Measurements from ENCODE around the gene FUT1. TPM values are rescaled to one million over a fixed set of nuclear protein-coding genes. Genes with fewer than 3 reads are reported as not detected.
A peak's percentile ranks its signal among the peaks of the same experiment; 100 is the strongest.

FUT1 gene
- total and polyA plus RNA-seq, 10 of the 15 experiments (the other 5 are each of a cell fraction or from before 2014, with no cell fraction given), result 0.01 TPM; not detected in 9

DNA sequence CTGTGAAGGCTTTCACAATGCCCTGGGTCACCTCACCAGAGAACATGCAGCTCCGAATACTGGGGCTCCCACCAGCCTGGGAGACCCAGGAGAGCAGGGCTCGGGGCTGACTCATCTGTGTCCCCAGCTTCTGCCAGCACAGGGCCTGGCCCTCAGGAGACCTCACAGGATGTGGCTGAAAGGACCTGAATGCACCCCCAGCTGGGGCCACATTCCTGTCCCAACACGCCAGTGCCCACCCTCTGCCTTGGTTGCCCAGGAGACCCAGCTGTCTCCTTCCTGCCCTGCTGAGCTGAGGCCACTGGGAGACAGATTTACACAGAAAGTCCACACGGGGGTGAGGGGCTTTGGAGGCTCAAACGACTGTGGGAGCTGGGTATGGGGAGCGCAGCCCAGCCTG, 46.5 kb upstream of the FUT1 start:
- Histone ChIP-seq H3K79me2 (ENCODE audit: control insufficient read depth, insufficient read depth, low read length) (no peaks in the 10 kb centered on the region), H3K36me3 (ENCODE audit: control insufficient read depth in 2 of 2, insufficient read depth in 2 of 2, low read length in 1 of 2) (no peaks in the 10 kb centered on the region; a peak in 1 of 4 replicates), H3K9ac (ENCODE audit: control insufficient read depth, insufficient read depth, low read length) (no peak overlapping the region), H4K20me1 (ENCODE audit: control insufficient read depth, insufficient read depth) (no peaks in the 10 kb centered on the region), H3K27me3 (replicated peaks in 1 of 2; ENCODE audit: control insufficient read depth in 2 of 2, insufficient read depth in 2 of 2, low read length in 1 of 2) (no peaks in the 10 kb centered on the region), H2AFZ (ENCODE audit: control insufficient read depth, low read depth, low read length) (no peak overlapping the region), H3K27ac (ENCODE audit: control insufficient read depth, insufficient read depth) (no peak overlapping the region; the same call in 1 of the 2 replicates), H3K4me1 (ENCODE audit: control insufficient read depth, insufficient read depth, low read length) (peaks cover 6% of the 10 kb centered on the region), H3K4me2 (ENCODE audit: control insufficient read depth, insufficient read depth) (no peak overlapping the region), H3K4me3 (no peak overlapping the region), H3K9me3 (replicated peaks; ENCODE audit: control insufficient read depth, insufficient read depth, low read length) (no peaks in the 10 kb centered on the region)
- ChIA-PET POLR2A (interaction anchor here (0.7 to 1.0 kb wide), 2 partner anchors 10 to 40 kb away, joined by 4 read pairs; no protein-coding TSS in a partner anchor), SMC1A (ENCODE audit: uncharacterized antibody, unreplicated experiment) (no interaction called here), CTCF (interaction anchor here (1.1 to 26.1 kb wide), 2 partner anchors 13 to 44 kb away, joined by 3 to 520 read pairs; partner anchors contain the start of gene HSD17B14), RAD21 (ENCODE audit: unreplicated experiment) (no interaction called here)
- peak; percentile 49 for ATAC-seq
- no peak for FAIRE-seq
- DNase-seq (ENCODE audit: low read depth, low spot score), result peak; percentile 25
- in situ Hi-C loops (cut with MboI), result loop anchor here (5.0 kb wide), 2 partner anchors 38 to 173 kb away; partner anchors contain the start of gene HSD17B14
- 17% methylated on average over 6 of the region's 6 CpGs for WGBS (ENCODE audit: insufficient coverage, insufficient replicate concordance, low lambda C conversion rate, missing lambda C conversion rate)
- intact Hi-C loops (cut with micrococcal nuclease; ENCODE audit: unreplicated experiment), result no loop called here
- no TSS peak for BruUV-seq (replicated peaks)
- TF ChIP-seq MEF2B (IDR thresholded peaks at IDR 0.05; ENCODE audit: partially characterized antibody, poor library complexity, severe bottlenecking), result peak; percentile 48
- TF ChIP-seq MTA2 (IDR thresholded peaks at IDR 0.05; ENCODE audit: low read depth), result no peak
- TF ChIP-seq RB1 (IDR thresholded peaks at IDR 0.05; ENCODE audit: borderline replicate concordance), result no peak
- TF ChIP-seq KLF5 (IDR thresholded peaks at IDR 0.05; ENCODE audit: partially characterized antibody), result no peak
- no peak for TF ChIP-seq NFYB (IDR thresholded peaks at IDR 0.05; ENCODE audit: insufficient read depth, low read depth, low read length)
- TF ChIP-seq BCL11A (IDR thresholded peaks at IDR 0.05; ENCODE audit: low read depth, low read length), result no peak
- TF ChIP-seq MEF2A (IDR thresholded peaks at IDR 0.05; ENCODE audit: insufficient read depth, low read depth, low read length), result no peak
- no peak for TF ChIP-seq ZNF592 (IDR thresholded peaks at IDR 0.05)
- no peak for TF ChIP-seq SPI1 (IDR thresholded peaks at IDR 0.05; ENCODE audit: borderline replicate concordance, insufficient read depth, low read depth, low read length)
- TF ChIP-seq BHLHE40 (IDR thresholded peaks at IDR 0.05; ENCODE audit: borderline replicate concordance in 1 of 2, low read depth in 2 of 2, low read length in 1 of 2), result 0 out of 4 replicates have a peak, but pooled peaks of 1 of the 2 experiments have one; percentile 9
- 0 out of 2 replicates have a peak, but pooled peaks have one; percentile 18 for TF ChIP-seq PAX5 (IDR thresholded peaks at IDR 0.05; ENCODE audit: borderline replicate concordance, low read depth, low read length)
- no peak for TF ChIP-seq SRF (IDR thresholded peaks at IDR 0.05; ENCODE audit: low read depth in 2 of 2, low read length in 2 of 2)
- no peak for TF ChIP-seq SMAD1 (IDR thresholded peaks at IDR 0.05; ENCODE audit: low read depth, partially characterized antibody)

Measured in GM12878 (cell line).